ENCODE data around the gene RTTN. TPM values are rescaled to one million over a fixed set of nuclear protein-coding genes. Genes with fewer than 3 reads are reported as not detected.

RTTN gene
- total and polyA plus RNA-seq, 10 of the 15 experiments (the other 5 are each of a cell fraction or from before 2014, with no cell fraction given) = 9.4 to 36.6 (median 15.7) TPM

GRCh38 chr18:70216788-70217187 lies 11.3 kb upstream of the RTTN start (continued):
- no peak for TF ChIP-seq ZBTB4 (CRISPR knock-in tag; IDR thresholded peaks at IDR 0.05)

GRCh38 chr18:70207181-70207580 lies 1.7 kb upstream of the RTTN start:
- Histone ChIP-seq H4K20me1 (ENCODE audit: control insufficient read depth, insufficient read depth) (no peaks in the 10 kb centered on the region), H3K79me2 (ENCODE audit: control insufficient read depth, insufficient read depth, low read length) (peaks cover 18% of the 10 kb centered on the region), H3K9me3 (replicated peaks; ENCODE audit: control insufficient read depth, insufficient read depth, low read length) (no peaks in the 10 kb centered on the region), H3K27me3 (replicated peaks in 1 of 2; ENCODE audit: control insufficient read depth in 2 of 2, insufficient read depth in 2 of 2, low read length in 1 of 2) (no peaks in the 10 kb centered on the region), H3K9ac (ENCODE audit: control insufficient read depth, insufficient read depth, low read length) (no peak overlapping the region), H2AFZ (ENCODE audit: control insufficient read depth, low read depth, low read length) (no peak overlapping the region; the same call in 1 of the 2 replicates), H3K4me1 (ENCODE audit: control insufficient read depth, insufficient read depth, low read length) (no peaks in the 10 kb centered on the region; the same call in 1 of the 2 replicates), H3K4me2 (ENCODE audit: control insufficient read depth, insufficient read depth) (no peak overlapping the region), H3K4me3 (no peak overlapping the region), H3K27ac (ENCODE audit: control insufficient read depth, insufficient read depth) (no peak overlapping the region), H3K36me3 (ENCODE audit: control insufficient read depth in 2 of 2, insufficient read depth in 2 of 2, low read length in 1 of 2) (no peaks in the 10 kb centered on the region)
- RAD21 ChIA-PET (ENCODE audit: unreplicated experiment) = no interaction called here
- intact Hi-C loops (cut with micrococcal nuclease; ENCODE audit: unreplicated experiment) (loop anchor here (10.0 kb wide), 1 partner anchor 1492 kb away; the partner anchor contains the start of gene TMX3), in situ Hi-C loops (cut with MboI) (loop anchor here (10.0 kb wide), 1 partner anchor 1492 kb away; the partner anchor contains the start of gene TMX3)
- TF ChIP-seq YY1 (IDR thresholded peaks at IDR 0.05; ENCODE audit: low read depth, low read length) (no peak), NR2C2 (IDR thresholded peaks at IDR 0.05; ENCODE audit: borderline replicate concordance, control insufficient read depth, insufficient read length, low read depth) (no peak), ATF3 (IDR thresholded peaks at IDR 0.05; ENCODE audit: borderline replicate concordance, extremely low read depth, low read depth, low read length) (no peak), POLR2AphosphoS5 (IDR thresholded peaks at IDR 0.05; ENCODE audit: low read length) (no peak), PBX3 (IDR thresholded peaks at IDR 0.05; ENCODE audit: insufficient replicate concordance, low read depth, low read length) (no peak), TAF1 (IDR thresholded peaks at IDR 0.05; ENCODE audit: borderline replicate concordance, low read depth, low read length) (no peak), CBX3 (IDR thresholded peaks at IDR 0.05; ENCODE audit: borderline replicate concordance, low read depth) (no peak), HDAC6 (IDR thresholded peaks at IDR 0.05; ENCODE audit: unreplicated experiment) (no peak), NRF1 (conservative IDR thresholded peaks at IDR 0.05; ENCODE audit: low read depth, low read length) (no peak), SMAD1 (IDR thresholded peaks at IDR 0.05; ENCODE audit: low read depth, partially characterized antibody) (no peak), SUZ12 (IDR thresholded peaks at IDR 0.05; ENCODE audit: unreplicated experiment) (no peak), KAT2A (conservative IDR thresholded peaks at IDR 0.05; ENCODE audit: control insufficient read depth, low read depth, low read length) (no peak), IKZF2 (IDR thresholded peaks at IDR 0.05) (no peak)
- SMC1A ChIA-PET (ENCODE audit: uncharacterized antibody, unreplicated experiment) = no interaction called here
- no peak for DNase-seq (ENCODE audit: low read depth, low spot score)
- POLR2A ChIA-PET = no interaction called here
- CTCF ChIA-PET = interaction anchor here (1.7 to 2.4 kb wide), 2 partner anchors 12 to 227 kb away, joined by 6 read pairs; no protein-coding TSS in a partner anchor
- WGBS (ENCODE audit: insufficient coverage, insufficient replicate concordance, low lambda C conversion rate, missing lambda C conversion rate) = 95% methylated on average over 4 of the region's 4 CpGs
- BruUV-seq (replicated peaks) = no TSS peak
- FAIRE-seq = no peak
- no peak for ATAC-seq
